Measurements from ENCODE around the gene PSMC2. TPM values are rescaled to one million over a fixed set of nuclear protein-coding genes. Genes with fewer than 3 reads are reported as not detected.
A peak's percentile ranks its signal among the peaks of the same experiment; 100 is the strongest.

The PSMC2 gene
- total and polyA plus RNA-seq, 4 donors, result 92.2 to 158 (median 97.1) TPM

DNA sequence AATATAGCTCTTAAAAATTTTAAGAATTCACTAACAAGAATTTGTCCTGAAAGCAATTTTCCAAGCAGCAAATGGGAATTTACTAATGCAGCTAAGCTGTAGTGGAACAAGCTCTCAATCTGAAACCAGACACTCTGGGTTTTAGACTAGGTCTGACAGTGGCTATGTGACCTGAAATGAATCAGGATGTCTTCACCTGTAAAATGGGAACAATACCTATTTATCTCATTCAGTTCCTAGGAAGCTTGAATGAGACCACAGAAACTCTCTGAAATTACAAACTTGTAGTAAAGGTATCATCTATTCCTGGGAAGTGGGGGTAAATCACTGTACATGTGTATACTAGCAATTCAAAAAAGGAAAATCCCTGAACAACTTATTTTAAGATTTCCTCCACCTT, 4.1 kb upstream of the PSMC2 start:
- Histone ChIP-seq H3K9me3 (ENCODE audit: control insufficient read depth in 4 of 4, low read length in 3 of 4) (no peaks in the 10 kb centered on the region), H3K36me3 (ENCODE audit: control insufficient read depth in 4 of 4, insufficient read depth in 3 of 4, low read depth in 1 of 4, low read length in 3 of 4) (peaks cover 0 to 17% (median 11%) of the 10 kb centered on the region in 4 donors), H3K4me3 (ENCODE audit: low read depth in 1 of 3, low read length in 3 of 3) (peak overlapping the region; percentile 86 to 100 (median 98)), H3K9ac (ENCODE audit: low read depth in 1 of 2, low read length in 2 of 2) (peak overlapping the region; percentile 51 to 95), H3K4me1 (ENCODE audit: control insufficient read depth in 4 of 4, insufficient read depth in 4 of 4, low read length in 3 of 4) (peaks cover 5 to 22% (median 14%) of the 10 kb centered on the region in 4 donors), H3K27ac (ENCODE audit: low read depth in 1 of 2, low read length in 2 of 2) (no peak overlapping the region), H3K27me3 (ENCODE audit: control insufficient read depth in 4 of 4, insufficient read depth in 4 of 4, low read length in 3 of 4) (no peaks in the 10 kb centered on the region)
- no peak for DNase-seq (ENCODE audit: low spot score)
- TF ChIP-seq, protein P1, sequence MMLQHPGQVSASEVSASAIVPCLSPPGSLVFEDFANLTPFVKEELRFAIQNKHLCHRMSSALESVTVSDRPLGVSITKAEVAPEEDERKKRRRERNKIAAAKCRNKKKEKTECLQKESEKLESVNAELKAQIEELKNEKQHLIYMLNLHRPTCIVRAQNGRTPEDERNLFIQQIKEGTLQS (IDR thresholded peaks at IDR 0.05), result no peak
- no peak for TF ChIP-seq YY1 (IDR thresholded peaks at IDR 0.05)
- TF ChIP-seq FOXA1 (IDR thresholded peaks at IDR 0.05), result no peak
- TF ChIP-seq TAF1 (conservative IDR thresholded peaks at IDR 0.05), result no peak
- TF ChIP-seq, protein P2, sequence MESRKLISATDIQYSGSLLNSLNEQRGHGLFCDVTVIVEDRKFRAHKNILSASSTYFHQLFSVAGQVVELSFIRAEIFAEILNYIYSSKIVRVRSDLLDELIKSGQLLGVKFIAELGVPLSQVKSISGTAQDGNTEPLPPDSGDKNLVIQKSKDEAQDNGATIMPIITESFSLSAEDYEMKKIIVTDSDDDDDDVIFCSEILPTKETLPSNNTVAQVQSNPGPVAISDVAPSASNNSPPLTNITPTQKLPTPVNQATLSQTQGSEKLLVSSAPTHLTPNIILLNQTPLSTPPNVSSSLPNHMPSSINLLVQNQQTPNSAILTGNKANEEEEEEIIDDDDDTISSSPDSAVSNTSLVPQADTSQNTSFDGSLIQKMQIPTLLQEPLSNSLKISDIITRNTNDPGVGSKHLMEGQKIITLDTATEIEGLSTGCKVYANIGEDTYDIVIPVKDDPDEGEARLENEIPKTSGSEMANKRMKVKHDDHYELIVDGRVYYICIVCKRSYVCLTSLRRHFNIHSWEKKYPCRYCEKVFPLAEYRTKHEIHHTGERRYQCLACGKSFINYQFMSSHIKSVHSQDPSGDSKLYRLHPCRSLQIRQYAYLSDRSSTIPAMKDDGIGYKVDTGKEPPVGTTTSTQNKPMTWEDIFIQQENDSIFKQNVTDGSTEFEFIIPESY (IDR thresholded peaks at IDR 0.05), result no peak
- no peak for TF ChIP-seq RAD21 (IDR thresholded peaks at IDR 0.05)
- TF ChIP-seq RXRA (IDR thresholded peaks at IDR 0.05), result no peak
- TF ChIP-seq FOXA2 (IDR thresholded peaks at IDR 0.05), result no peak
- no peak for TF ChIP-seq HNF4A (conservative IDR thresholded peaks at IDR 0.05)
- no peak for TF ChIP-seq HNF4G (IDR thresholded peaks at IDR 0.05)
- no peak for TF ChIP-seq JUND (IDR thresholded peaks at IDR 0.05)
- TF ChIP-seq EGR1 (IDR thresholded peaks at IDR 0.05; ENCODE audit: low read depth in 2 of 2), result no peak
- TF ChIP-seq, protein P3, sequence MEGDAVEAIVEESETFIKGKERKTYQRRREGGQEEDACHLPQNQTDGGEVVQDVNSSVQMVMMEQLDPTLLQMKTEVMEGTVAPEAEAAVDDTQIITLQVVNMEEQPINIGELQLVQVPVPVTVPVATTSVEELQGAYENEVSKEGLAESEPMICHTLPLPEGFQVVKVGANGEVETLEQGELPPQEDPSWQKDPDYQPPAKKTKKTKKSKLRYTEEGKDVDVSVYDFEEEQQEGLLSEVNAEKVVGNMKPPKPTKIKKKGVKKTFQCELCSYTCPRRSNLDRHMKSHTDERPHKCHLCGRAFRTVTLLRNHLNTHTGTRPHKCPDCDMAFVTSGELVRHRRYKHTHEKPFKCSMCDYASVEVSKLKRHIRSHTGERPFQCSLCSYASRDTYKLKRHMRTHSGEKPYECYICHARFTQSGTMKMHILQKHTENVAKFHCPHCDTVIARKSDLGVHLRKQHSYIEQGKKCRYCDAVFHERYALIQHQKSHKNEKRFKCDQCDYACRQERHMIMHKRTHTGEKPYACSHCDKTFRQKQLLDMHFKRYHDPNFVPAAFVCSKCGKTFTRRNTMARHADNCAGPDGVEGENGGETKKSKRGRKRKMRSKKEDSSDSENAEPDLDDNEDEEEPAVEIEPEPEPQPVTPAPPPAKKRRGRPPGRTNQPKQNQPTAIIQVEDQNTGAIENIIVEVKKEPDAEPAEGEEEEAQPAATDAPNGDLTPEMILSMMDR (IDR thresholded peaks at IDR 0.05; ENCODE audit: low read depth, low read length, missing input control), result no peak
- TF ChIP-seq, protein P4, sequence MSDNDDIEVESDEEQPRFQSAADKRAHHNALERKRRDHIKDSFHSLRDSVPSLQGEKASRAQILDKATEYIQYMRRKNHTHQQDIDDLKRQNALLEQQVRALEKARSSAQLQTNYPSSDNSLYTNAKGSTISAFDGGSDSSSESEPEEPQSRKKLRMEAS (IDR thresholded peaks at IDR 0.05), result no peak
- no peak for TF ChIP-seq GABPA (IDR thresholded peaks at IDR 0.05 in 1 of 2, conservative IDR thresholded peaks at IDR 0.05 in 1 of 2)
- TF ChIP-seq, protein P5, sequence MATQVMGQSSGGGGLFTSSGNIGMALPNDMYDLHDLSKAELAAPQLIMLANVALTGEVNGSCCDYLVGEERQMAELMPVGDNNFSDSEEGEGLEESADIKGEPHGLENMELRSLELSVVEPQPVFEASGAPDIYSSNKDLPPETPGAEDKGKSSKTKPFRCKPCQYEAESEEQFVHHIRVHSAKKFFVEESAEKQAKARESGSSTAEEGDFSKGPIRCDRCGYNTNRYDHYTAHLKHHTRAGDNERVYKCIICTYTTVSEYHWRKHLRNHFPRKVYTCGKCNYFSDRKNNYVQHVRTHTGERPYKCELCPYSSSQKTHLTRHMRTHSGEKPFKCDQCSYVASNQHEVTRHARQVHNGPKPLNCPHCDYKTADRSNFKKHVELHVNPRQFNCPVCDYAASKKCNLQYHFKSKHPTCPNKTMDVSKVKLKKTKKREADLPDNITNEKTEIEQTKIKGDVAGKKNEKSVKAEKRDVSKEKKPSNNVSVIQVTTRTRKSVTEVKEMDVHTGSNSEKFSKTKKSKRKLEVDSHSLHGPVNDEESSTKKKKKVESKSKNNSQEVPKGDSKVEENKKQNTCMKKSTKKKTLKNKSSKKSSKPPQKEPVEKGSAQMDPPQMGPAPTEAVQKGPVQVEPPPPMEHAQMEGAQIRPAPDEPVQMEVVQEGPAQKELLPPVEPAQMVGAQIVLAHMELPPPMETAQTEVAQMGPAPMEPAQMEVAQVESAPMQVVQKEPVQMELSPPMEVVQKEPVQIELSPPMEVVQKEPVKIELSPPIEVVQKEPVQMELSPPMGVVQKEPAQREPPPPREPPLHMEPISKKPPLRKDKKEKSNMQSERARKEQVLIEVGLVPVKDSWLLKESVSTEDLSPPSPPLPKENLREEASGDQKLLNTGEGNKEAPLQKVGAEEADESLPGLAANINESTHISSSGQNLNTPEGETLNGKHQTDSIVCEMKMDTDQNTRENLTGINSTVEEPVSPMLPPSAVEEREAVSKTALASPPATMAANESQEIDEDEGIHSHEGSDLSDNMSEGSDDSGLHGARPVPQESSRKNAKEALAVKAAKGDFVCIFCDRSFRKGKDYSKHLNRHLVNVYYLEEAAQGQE (IDR thresholded peaks at IDR 0.05), result no peak
- TF ChIP-seq SP1 (IDR thresholded peaks at IDR 0.05), result no peak
- no peak for TF ChIP-seq NR2F2 (IDR thresholded peaks at IDR 0.05)
